HG03196 (cell line): ENCODE data around the gene PRDM7.

Experiments used
- ATAC-seq: cut with Tn5 transposase; IDR thresholded peaks from one replicate; pipeline ENCODE4 v1.9.1; 2021; ENCODE audit not compliant: unreplicated experiment

The PRDM7 gene

GRCh38 chr16:90040152-90041023 lies 36.7 kb downstream of the PRDM7 start:
- ATAC-seq: no peak

- no peak for ATAC-seq
Observed at GRCh38 chr16:90037276-90037675, 39.9 kb downstream of the PRDM7 start.

GRCh38 chr16:90035902-90036301 lies 41.2 kb downstream of the PRDM7 start:
- no peak for ATAC-seq

- ATAC-seq: no peak
Observed at GRCh38 chr16:90034504-90034903, 42.6 kb downstream of the PRDM7 start.

- no peak for ATAC-seq
Observed at GRCh38 chr16:90033387-90033786, 43.7 kb downstream of the PRDM7 start.

- no peak for ATAC-seq
Observed at GRCh38 chr16:90032674-90033331, 44.3 kb downstream of the PRDM7 start.

DNA sequence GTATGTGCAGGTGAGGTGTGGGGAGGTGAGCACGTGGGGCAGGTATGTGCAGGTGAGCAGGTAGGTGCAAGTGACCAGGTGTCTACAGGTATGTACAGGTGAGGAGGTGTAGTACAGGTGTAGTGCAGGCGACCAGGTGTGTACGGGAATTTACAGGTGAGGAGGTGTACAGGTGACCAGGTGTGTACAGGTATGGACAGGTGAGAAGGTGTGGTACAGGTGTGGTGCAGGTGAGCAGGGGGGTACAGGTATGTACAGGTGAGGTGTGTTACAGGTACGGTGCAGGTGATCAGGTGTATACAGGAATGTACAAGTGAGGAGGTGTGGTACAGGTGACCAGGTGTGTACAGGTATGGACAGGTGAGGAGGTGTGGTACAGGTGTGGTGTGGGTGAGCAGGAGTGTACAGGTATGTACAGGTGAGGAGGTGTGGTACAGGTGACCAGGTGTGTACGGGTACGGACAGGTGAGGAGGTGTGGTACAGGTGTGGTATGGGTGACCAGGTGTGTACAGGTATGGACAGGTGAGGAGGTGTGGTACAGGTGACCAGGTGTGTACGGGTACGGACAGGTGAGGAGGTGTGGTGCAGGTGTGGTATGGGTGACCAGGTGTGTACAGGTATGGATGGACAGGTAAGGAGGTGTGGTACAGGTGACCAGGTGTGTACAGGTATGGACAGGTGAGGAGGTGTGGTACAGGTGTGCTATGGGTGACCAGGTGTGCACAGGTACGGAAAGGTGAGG lies 45.0 kb downstream of the PRDM7 start:
- no peak for ATAC-seq

DNA sequence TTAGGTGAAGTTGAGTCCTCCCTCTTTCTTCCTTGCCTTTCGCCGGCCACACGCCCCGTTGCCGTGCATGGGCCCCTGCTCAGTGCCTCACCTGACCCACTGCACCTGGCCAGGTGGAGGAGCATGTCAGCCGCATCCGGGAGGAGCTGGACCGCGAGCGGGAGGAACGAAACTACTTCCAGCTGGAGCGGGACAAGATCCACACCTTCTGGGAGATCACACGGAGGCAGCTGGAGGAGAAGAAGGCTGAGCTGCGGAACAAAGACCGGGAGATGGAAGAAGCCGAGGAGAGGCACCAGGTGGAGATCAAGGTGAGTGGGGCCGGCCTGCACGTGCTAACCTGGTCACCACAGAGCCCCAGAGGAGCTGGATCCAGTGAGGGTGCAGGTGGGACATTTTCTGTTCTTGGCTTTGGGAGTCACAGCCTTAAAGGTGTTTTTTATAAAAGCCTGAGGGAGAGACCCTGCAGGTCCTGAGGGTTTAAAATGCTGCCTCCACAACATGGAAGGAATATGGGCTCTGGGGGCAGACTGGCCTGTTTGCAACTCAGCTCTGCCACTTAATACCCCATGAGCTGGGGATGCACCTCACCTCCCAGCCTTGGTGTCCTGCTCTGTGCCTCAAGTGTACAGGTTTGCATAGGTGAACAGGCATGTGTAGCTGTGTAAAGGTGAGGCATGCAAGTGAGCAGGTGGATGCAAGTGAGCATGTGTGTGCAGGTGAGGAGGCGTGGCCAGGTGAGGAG lies 45.8 kb downstream of the PRDM7 start:
- ATAC-seq: no peak

DNA sequence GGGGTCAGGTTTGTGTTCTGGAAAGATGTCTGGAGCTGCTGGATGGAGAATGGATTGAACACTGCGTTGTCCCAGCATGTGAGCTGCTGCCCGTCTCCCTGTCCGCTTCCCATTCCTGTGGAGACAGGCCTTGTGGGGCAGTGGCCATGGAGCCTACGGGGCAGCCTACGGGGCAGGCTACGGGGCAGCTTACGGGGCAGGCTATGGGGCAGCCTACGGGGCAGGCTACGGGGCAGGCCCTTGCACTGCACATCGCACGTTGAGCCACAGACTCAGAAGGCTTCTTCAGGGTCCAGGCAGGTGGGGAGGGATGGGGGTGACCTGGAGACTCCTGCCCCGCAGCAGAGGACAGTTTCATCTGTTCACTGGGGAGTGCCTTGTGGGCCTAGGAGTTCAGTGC lies 48.1 kb downstream of the PRDM7 start:
- ATAC-seq: no peak

DNA sequence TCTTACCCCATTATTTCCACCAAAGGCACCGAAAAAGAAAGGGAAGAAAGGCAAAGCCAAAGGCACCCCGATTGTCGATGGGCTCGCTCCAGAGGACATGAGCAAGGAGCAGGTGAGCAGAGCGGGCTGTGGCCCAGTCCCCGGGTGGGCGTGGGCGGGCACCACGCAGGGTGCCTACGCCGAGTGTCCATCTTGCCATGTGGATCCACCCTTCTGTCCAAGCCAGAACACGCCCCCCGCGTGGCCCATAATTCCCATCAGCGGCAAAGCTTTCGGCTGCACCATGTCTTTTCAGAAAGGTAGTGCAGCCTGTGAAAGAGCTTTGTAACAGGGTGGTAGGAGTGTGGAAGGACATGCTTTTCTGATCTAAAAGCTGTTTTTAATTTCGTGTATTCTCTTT lies 49.5 kb downstream of the PRDM7 start:
- no peak for ATAC-seq

GRCh38 chr16:90026135-90026534 lies 51.0 kb downstream of the PRDM7 start:
- ATAC-seq: no peak

- ATAC-seq: no peak
Observed at GRCh38 chr16:90023078-90023447, 54.1 kb downstream of the PRDM7 start.

DNA sequence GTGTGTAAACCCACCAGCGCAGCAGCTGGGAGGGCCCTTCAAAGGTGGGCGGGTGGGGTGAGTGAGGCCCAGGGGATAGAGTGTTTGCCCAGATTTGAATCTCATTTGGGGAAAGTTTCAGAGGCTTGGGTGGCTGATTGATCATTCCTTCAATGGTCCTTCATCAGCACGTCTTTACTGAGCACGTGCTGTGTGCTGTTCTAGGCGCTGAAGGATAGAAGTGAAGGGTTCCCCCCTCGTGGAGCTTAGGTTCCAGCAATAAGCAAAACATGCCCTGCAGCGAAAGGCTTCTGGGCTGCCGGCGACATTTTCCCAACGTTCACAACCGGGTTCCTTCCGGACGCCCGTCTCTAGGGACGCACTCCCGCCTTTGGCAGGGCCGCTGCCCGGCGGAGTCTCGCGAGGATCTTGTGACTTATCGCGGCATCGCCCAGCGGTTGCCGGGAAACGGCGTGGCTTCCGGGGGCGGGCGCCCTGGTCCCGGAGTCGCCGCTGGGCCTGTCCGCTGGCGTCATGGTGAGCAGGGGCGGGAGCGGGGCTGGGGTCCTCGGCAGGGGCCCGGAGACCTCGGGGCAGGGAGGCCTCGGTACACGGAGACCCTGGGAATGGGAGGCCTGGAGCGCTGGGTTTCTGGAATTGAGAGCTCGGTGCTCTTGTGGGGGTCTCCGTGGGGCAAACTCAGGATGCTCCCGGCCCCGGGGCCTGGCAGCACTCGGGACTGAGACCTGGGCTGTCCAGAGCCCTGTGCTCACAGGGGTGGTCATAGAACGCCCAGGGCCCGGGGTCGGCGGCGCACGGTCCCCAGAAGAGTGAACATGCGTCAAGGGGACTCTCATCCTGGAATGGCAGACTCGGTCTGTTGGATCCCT lies 54.7 kb downstream of the PRDM7 start:
- ATAC-seq: no peak

GRCh38 chr16:90020838-90021382 lies 56.2 kb downstream of the PRDM7 start:
- ATAC-seq: no peak

GRCh38 chr16:90020260-90020837 lies 56.8 kb downstream of the PRDM7 start:
- no peak for ATAC-seq

DNA sequence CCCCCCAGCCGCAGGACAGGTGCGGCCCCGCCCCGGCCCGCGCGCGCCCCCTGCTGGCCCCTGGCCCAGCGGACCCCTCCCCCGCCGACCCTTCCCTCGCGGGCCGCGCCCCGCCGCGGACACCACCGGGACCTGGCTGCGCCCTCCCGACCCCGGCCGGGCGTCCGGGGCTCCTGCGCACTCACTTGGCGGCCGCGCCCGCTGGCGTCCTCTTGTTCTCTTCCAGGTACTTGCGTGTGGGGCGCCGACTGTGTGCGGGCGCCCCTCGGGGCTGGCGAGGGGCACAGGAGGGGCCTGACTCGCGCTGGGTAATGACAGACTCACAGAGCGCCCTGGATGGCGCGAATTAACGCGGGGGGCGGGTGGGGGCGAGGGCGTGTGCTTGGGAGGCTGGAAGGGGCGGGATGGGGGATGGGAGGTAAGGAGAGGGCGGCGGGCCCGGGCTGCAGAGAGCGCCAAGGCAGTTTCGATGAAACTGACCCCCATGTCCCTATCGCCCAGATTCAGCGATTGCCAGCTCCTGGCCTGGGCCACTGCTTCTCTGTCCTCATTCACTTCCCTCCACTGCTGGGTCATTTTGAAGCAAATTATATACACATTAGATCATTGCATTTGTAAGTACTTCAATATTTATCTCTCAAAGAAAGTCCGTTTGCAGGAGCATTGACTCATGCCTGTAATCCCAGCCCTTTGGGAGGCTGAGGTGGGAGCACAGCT lies 57.4 kb downstream of the PRDM7 start:
- no peak for ATAC-seq

GRCh38 chr16:90018652-90019542 lies 58.2 kb downstream of the PRDM7 start, which contains the start of gene DBNDD1:
DBNDD1 (minus strand) TSS chr16:90019456; CDS start chr16:90019341, 115 bp downstream.
- no peak for ATAC-seq

DNA sequence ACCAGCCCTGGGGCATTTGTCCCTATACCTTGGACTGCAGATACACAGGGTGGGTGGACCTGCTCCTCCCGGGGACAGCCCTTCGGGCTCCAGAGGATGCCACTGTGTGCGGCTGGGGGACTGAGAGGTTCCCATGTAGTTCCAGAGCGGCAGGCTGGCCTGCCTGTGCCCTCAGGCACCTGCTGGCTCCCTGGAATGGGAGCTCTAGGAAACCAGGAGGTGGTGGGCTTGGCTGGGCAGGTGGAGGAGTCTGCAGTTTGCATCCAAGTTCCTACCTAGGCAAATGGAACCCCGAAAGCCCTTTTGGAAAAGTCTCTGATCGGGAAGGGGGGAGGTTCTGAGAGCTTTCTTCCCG lies 58.9 kb downstream of the PRDM7 start:
- no peak for ATAC-seq
